HG03025 (cell line): Measurements from ENCODE around the gene PM20D2.

ENCODE experiments used
- ATAC-seq: cut with Tn5 transposase; IDR thresholded peaks from one replicate; pipeline ENCODE4 v1.9.1; 2021; ENCODE audit warnings: mild to moderate bottlenecking, moderate library complexity; ENCODE audit not compliant: unreplicated experiment, low FRiP score

PM20D2 gene

DNA sequence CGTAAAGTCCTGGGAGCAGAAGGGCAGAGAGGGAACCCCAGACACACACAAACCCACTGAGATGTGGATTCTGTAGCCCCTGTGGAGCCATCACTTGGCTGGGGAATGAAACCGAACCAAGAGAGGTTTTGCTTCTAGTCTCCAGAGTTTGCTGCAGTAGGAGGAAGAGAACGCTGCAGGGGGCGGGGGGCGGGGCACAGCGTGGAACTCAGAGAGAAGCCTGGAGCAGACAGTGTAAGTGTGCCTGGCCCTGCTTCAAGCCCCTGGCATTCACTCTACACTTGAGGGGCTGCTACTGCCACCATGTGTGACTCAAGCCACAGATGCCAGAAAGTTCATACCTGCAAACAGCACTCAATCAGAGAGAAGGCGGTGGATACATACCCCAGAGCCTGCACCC is 52.4 kb downstream of the PM20D2 start:
- no peak for ATAC-seq

GRCh38 chr6:89199579-89199978 is 53.7 kb downstream of the PM20D2 start:
- no peak for ATAC-seq

GRCh38 chr6:89200706-89201215 is 54.9 kb downstream of the PM20D2 start:
- ATAC-seq: no peak

DNA sequence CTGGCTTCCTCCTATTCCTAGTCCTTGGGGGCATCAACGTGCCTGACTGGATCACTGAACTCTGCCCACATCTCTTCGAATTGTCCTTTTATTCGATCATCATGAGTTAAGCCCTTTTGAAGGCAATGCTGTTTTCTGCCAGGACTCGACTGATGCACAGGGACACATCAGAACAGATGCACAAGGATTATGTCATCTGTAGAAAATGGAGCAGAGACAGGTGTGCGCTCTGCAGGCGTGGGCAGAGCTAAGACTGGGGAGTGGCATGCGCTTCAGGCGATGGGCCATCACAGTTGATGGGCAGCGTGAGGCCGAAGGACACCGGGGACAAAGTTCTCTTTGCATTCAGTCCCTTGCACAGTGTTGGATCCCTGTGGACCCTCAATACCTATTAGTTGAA is 58.2 kb downstream of the PM20D2 start:
- no peak for ATAC-seq

GRCh38 chr6:89205819-89206218 is 60.0 kb downstream of the PM20D2 start:
- ATAC-seq: no peak

GRCh38 chr6:89208551-89208950 is 62.7 kb downstream of the PM20D2 start:
- no peak for ATAC-seq

- ATAC-seq: no peak
Observed at GRCh38 chr6:89209457-89209856, 63.6 kb downstream of the PM20D2 start.

DNA sequence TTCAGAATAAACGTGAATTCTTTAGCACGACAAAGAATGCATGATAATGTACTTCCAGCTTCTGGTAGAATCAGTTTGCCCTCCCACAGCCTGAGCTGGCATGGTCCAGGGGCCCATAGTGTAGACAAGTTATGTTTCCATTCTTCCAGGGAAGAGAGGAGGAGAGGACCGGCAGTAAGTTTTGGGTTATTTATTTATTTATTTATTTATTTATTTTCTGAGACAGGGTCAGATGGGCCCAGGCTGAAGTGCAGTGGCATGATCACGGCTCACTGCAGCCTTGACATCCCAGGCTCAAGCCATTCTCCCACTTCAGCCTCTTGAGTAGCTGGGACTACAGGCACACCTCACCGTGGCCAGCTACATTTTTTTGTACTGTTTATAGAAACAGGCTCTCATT is 66.6 kb downstream of the PM20D2 start:
- no peak for ATAC-seq

GRCh38 chr6:89214197-89214596 is 68.3 kb downstream of the PM20D2 start:
- no peak for ATAC-seq
